Smooth muscle cell (in vitro differentiated cells): ENCODE results near the gene GMPR. TPM values are rescaled to one million over a fixed set of nuclear protein-coding genes. Genes with fewer than 3 reads are reported as not detected.

ENCODE experiments used
- DNase-seq: peaks from one replicate; lab custom pipeline; 2025; ENCODE audit not compliant: unreplicated experiment; lab: John Stamatoyannopoulos, UW
- H2AFZ ChIP-seq: fragments of 200-600 bp; sonication (generic); 2 replicates; pipeline ENCODE4 v1.6.0; 2016; ENCODE audit warnings: antibody characterized with exemption, low read depth, mild to moderate bottlenecking
- H3F3A ChIP-seq: fragments of 200-600 bp; sonication (generic); 2 replicates; pipeline ENCODE4 v1.6.0; 2017; ENCODE audit warnings: antibody characterized with exemption, low read depth
- H3K27ac ChIP-seq: fragments of 200-600 bp; sonication (generic); 2 replicates; pipeline ENCODE4 v1.5.1; 2016; ENCODE audit warnings: low read depth, mild to moderate bottlenecking
- H3K27me3 ChIP-seq: fragments of 200-600 bp; sonication (generic); 2 replicates; pipeline ENCODE4 v1.6.1; 2016; ENCODE audit warnings: low read depth, mild to moderate bottlenecking
- H3K36me3 ChIP-seq: fragments of 200-600 bp; sonication (generic); 2 replicates; pipeline ENCODE4 v1.5.1; 2016; ENCODE audit warnings: low read depth
- H3K4me1 ChIP-seq: fragments of 200-600 bp; sonication (generic); 2 replicates; pipeline ENCODE4 v1.5.1; 2016; ENCODE audit warnings: low read depth
- H3K4me2 ChIP-seq: fragments of 200-600 bp; sonication (generic); 2 replicates; pipeline ENCODE4 v1.6.0; 2016; ENCODE audit warnings: mild to moderate bottlenecking
- H3K4me3 ChIP-seq: fragments of 200-600 bp; sonication (generic); 2 replicates; pipeline ENCODE4 v1.5.1; 2016; ENCODE audit warnings: mild to moderate bottlenecking
- H3K79me2 ChIP-seq: fragments of 200-600 bp; sonication (generic); 2 replicates; pipeline ENCODE4 v1.6.0; 2016; ENCODE audit warnings: low read depth, mild to moderate bottlenecking
- H3K9ac ChIP-seq: fragments of 200-600 bp; sonication (generic); 2 replicates; pipeline ENCODE4 v1.6.0; 2016; ENCODE audit warnings: low read depth
- H3K9me3 ChIP-seq: fragments of 200-600 bp; sonication (generic); replicated peaks from 2 replicates; pipeline ENCODE4 v1.5.1; 2016; ENCODE audit warnings: low read depth
- H4K20me1 ChIP-seq: fragments of 200-600 bp; sonication (generic); 2 replicates; pipeline ENCODE4 v1.6.0; 2016; ENCODE audit warnings: low read depth
- WGBS: methylation state at CpG from one replicate; pipeline ENCODE4 v1.1.7; 2016; ENCODE audit warnings: low lambda C conversion rate; 5-methylcytosine and 5-hydroxymethylcytosine counted together
- polyA plus RNA-seq: library from polyadenylated mRNA; unstranded; fragments of >200 nt; fragmentation: Nextera tagmentation; extraction: Ambion mirVana; gene quantifications from 2 replicates; pipeline ENCODE4 v1.2.1, GENCODE V29; 2016
- total RNA-seq: library from RNA; depleted of rRNA; stranded (reverse); fragments of >200 nt; gene quantifications from 2 replicates; pipeline ENCODE4 v1.2.3, GENCODE V29; 2014
- TF ChIP-seq, protein P1 (sequence below): fragments of 200-600 bp; sonication (generic); IDR thresholded peaks from 2 replicates; pipeline ENCODE4 v1.5.1; 2017; ENCODE audit warnings: borderline replicate concordance, mild to moderate bottlenecking, antibody characterized with exemption; ENCODE audit not compliant: insufficient read depth, poor library complexity, severe bottlenecking

Gene GMPR
- total and polyA plus RNA-seq, 2 experiments from 2014 or later: 0.74 to 1.3 TPM

DNA sequence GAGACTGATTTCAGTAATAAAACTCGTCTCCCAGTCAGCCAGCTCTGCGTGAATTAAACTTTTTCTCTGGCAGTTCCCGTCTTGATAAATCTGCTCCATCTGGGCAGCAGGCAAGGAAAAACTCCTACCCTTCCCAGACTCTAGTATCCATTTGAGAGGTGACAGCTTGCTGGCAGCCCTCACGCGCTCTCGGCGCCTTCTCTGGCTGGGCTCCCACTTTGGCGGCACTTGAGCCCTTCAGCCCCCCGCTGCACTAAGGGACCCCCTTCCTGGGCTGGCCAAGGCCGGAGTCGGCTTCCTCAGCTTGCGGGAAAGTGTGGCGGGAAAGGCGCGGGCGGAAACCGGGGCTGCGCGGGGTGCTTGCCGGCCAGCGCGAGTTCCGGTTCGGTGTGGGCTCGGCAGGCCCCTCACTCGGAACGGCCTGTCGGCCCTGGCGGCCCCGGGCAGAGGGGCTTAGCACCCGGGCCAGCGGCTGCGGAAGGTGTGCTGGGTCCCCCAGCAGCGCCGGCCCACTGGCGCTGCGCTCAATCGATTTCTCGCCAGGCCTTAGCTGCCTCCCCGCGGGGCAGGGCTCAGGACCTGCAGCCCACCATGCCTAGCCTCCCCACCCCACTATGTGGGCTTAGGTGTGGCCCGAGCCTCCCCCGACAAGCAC, 21.8 kb upstream of the GMPR start:
- Histone ChIP-seq H3K9ac (no peak overlapping the region), H3K79me2 (no peaks in the 10 kb centered on the region), H3K9me3 (no peaks in the 10 kb centered on the region), H3K4me1 (no peaks in the 10 kb centered on the region), H3K27me3 (no peaks in the 10 kb centered on the region), H2AFZ (no peak overlapping the region), H3K36me3 (no peaks in the 10 kb centered on the region), H3F3A (no peaks in the 10 kb centered on the region), H3K4me2 (no peak overlapping the region), H3K27ac (no peak overlapping the region), H3K4me3 (no peak overlapping the region), H4K20me1 (no peaks in the 10 kb centered on the region)
- TF ChIP-seq, protein P1, sequence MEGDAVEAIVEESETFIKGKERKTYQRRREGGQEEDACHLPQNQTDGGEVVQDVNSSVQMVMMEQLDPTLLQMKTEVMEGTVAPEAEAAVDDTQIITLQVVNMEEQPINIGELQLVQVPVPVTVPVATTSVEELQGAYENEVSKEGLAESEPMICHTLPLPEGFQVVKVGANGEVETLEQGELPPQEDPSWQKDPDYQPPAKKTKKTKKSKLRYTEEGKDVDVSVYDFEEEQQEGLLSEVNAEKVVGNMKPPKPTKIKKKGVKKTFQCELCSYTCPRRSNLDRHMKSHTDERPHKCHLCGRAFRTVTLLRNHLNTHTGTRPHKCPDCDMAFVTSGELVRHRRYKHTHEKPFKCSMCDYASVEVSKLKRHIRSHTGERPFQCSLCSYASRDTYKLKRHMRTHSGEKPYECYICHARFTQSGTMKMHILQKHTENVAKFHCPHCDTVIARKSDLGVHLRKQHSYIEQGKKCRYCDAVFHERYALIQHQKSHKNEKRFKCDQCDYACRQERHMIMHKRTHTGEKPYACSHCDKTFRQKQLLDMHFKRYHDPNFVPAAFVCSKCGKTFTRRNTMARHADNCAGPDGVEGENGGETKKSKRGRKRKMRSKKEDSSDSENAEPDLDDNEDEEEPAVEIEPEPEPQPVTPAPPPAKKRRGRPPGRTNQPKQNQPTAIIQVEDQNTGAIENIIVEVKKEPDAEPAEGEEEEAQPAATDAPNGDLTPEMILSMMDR: no peak
- WGBS: 91% methylated on average over 37 of the region's 43 CpGs
- DNase-seq: no peak

DNA sequence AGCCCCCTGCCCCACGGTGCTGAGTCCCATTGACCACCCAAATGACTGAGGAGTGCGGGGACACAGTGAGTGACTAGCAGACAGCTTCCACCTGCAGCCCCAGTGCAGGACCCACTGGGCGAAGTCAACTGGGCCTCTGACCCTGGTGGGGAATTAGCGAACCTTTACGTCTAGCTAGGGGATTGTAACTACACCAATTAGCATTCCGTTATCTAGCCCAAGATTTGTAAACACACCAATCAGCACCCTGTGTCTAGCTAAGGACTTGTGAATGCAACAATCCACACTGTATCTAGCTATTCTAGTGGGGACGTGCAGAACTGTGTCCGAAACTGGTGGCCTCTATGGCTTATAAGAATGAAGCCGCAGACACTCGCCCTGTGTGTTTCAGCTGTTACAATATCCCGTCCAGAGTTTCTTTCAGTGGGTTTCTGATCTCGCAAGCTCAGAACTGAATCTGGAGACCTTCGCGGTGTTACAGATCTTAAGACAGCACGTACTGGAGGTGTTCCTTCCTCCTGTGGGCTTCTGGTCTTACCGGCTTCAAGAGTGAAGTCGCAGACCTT, 21.1 kb upstream of the GMPR start:
- no peaks in the 10 kb centered on the region for H3K27me3 ChIP-seq
- H4K20me1 ChIP-seq: no peaks in the 10 kb centered on the region
- H3F3A ChIP-seq: no peaks in the 10 kb centered on the region
- DNase-seq: no peak
- no peaks in the 10 kb centered on the region for H3K4me1 ChIP-seq
- H3K27ac ChIP-seq: no peak overlapping the region
- WGBS: 95% methylated on average over 17 of the region's 17 CpGs
- no peaks in the 10 kb centered on the region for H3K9me3 ChIP-seq
- no peaks in the 10 kb centered on the region for H3K36me3 ChIP-seq
- H3K4me3 ChIP-seq: no peak overlapping the region
- no peak overlapping the region for H3K9ac ChIP-seq
- TF ChIP-seq, protein P1: no peak
- H3K79me2 ChIP-seq: no peaks in the 10 kb centered on the region
- no peak overlapping the region for H3K4me2 ChIP-seq
- no peak overlapping the region for H2AFZ ChIP-seq

DNA sequence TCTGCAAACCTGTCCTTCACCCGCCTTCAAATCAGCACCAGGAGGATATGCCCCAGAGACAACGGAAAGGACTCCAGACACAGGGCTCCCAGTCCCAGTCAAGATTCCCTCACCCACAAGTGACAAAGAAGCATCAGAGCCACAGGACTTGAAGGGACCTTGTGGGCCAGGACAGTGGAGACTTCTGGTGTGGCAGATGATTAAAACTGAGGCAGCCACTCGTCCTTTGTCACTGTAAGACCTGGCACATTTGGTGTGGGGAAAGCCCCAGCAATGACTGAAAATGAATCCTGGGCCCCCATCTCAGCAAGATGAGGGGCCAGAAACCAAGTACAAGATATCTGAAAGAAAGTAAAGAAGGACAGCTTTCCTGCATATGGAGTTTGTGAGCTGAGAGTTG, 15.6 kb upstream of the GMPR start:
- H3K4me3 ChIP-seq: no peak overlapping the region
- no peaks in the 10 kb centered on the region for H4K20me1 ChIP-seq
- DNase-seq: no peak
- H3K79me2 ChIP-seq: no peaks in the 10 kb centered on the region
- H3K36me3 ChIP-seq: no peaks in the 10 kb centered on the region
- no peaks in the 10 kb centered on the region for H3K27me3 ChIP-seq
- no peak overlapping the region for H3K27ac ChIP-seq
- H3K9me3 ChIP-seq: no peaks in the 10 kb centered on the region
- no peaks in the 10 kb centered on the region for H3K4me1 ChIP-seq
- TF ChIP-seq, protein P1: no peak
- 67% methylated on average over 3 of the region's 3 CpGs for WGBS
- H3K4me2 ChIP-seq: no peak overlapping the region
- H3F3A ChIP-seq: peaks cover 7% of the 10 kb centered on the region
- no peak overlapping the region for H3K9ac ChIP-seq
- no peak overlapping the region for H2AFZ ChIP-seq

DNA sequence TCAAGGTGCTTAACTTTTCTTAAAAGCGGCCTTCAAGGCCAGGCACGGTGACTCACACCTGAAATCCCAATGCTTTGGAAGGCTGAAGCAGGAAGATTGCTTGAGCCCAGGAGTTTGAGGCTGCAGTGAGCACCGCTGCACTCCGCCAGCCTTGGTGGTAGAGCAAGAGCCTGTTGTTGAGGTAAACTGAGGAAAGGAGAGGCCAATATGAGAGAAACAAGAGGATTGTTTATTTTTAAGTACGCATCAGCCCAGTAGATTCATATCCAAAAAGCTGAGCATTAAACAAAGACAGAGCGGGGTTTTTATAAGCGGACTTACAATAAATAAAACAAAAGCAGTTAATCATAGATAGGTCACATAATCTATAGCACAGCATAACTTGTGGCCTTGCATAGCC, 15.0 kb upstream of the GMPR start:
- TF ChIP-seq, protein P1: no peak
- Histone ChIP-seq H3K9me3 (no peaks in the 10 kb centered on the region), H4K20me1 (no peaks in the 10 kb centered on the region), H3K27ac (no peak overlapping the region), H3K36me3 (no peaks in the 10 kb centered on the region), H3K4me3 (no peak overlapping the region), H3K4me2 (no peak overlapping the region), H3K9ac (no peak overlapping the region), H3F3A (peaks cover 7% of the 10 kb centered on the region), H3K79me2 (no peaks in the 10 kb centered on the region), H3K27me3 (no peaks in the 10 kb centered on the region), H2AFZ (no peak overlapping the region), H3K4me1 (no peaks in the 10 kb centered on the region)
- DNase-seq: no peak
- 88% methylated on average over 7 of the region's 7 CpGs for WGBS
